Activated CD8-positive, alpha-beta memory T cell treated with anti-CD3 and anti-CD28 coated beads for 24 hours (primary cell): ENCODE results near the gene MAN1C1.
"Not testable (repeated sequence)": the region's sequence is repeated elsewhere in the genome, so short reads cannot be mapped to it uniquely, and the experiment has no call there.

ENCODE experiments used
- DNase-seq: peaks from one replicate; pipeline ENCODE4 v3.0.0-alpha.2; 2020

The MAN1C1 gene

GRCh38 chr1:25583519-25584370 lies 32.8 kb upstream of the MAN1C1 start:
- no peak for DNase-seq

- no peak for DNase-seq
Measured at GRCh38 chr1:25586181-25586588, 30.4 kb upstream of the MAN1C1 start.

- DNase-seq, result no peak
Measured at GRCh38 chr1:25587290-25587689, 29.3 kb upstream of the MAN1C1 start.

GRCh38 chr1:25588224-25588623 lies 28.4 kb upstream of the MAN1C1 start:
- not testable (repeated sequence) for DNase-seq

GRCh38 chr1:25588786-25589185 lies 27.8 kb upstream of the MAN1C1 start:
- DNase-seq, result not testable (repeated sequence)

GRCh38 chr1:25590096-25590824 lies 26.3 kb upstream of the MAN1C1 start:
- DNase-seq, result no peak

GRCh38 chr1:25593861-25594260 lies 22.7 kb upstream of the MAN1C1 start:
- DNase-seq, result no peak

GRCh38 chr1:25594971-25595370 lies 21.6 kb upstream of the MAN1C1 start:
- DNase-seq, result no peak

GRCh38 chr1:25596641-25597040 lies 19.9 kb upstream of the MAN1C1 start:
- not testable (repeated sequence) for DNase-seq

- DNase-seq, result no peak
Measured at GRCh38 chr1:25598879-25599278, 17.7 kb upstream of the MAN1C1 start.

GRCh38 chr1:25599969-25600610 lies 16.5 kb upstream of the MAN1C1 start:
- DNase-seq, result no peak

GRCh38 chr1:25600971-25601699 lies 15.5 kb upstream of the MAN1C1 start:
- DNase-seq, result not testable (repeated sequence)

GRCh38 chr1:25603779-25604538 lies 12.6 kb upstream of the MAN1C1 start:
- not testable (repeated sequence) for DNase-seq

GRCh38 chr1:25607123-25607522 lies 9.5 kb upstream of the MAN1C1 start:
- no peak for DNase-seq

- peak; percentile 92 for DNase-seq
Measured at GRCh38 chr1:25608488-25609178, 8.0 kb upstream of the MAN1C1 start.

GRCh38 chr1:25609921-25610320 lies 6.7 kb upstream of the MAN1C1 start:
- peak; percentile 53 for DNase-seq

- DNase-seq, result peak; percentile 56
Measured at GRCh38 chr1:25610822-25611630, 5.6 kb upstream of the MAN1C1 start.

- peak; percentile 41 for DNase-seq
Measured at GRCh38 chr1:25611843-25612242, 4.7 kb upstream of the MAN1C1 start.

GRCh38 chr1:25612421-25612820 lies 4.2 kb upstream of the MAN1C1 start:
- DNase-seq, result no peak

- no peak for DNase-seq
Measured at GRCh38 chr1:25613091-25613490, 3.5 kb upstream of the MAN1C1 start.
